PC-9 (cell line): ENCODE results near the gene COLEC11. TPM values are rescaled to one million over a fixed set of nuclear protein-coding genes. Genes with fewer than 3 reads are reported as not detected.
A peak's percentile ranks its signal among the peaks of the same experiment; 100 is the strongest.

Experiments used
- BruUV-seq: library from RNA; stranded (reverse); fragments of 400-500 nt; replicated peaks from 2 replicates; lab custom pipeline; 2021; lab: Mats Ljungman, UMichigan
- CTCF ChIA-PET: fragments of 300-600 bp; sonication (Branson Sonifier 250); formaldehyde crosslinking; loops from one replicate; lab custom pipeline; 2022; ENCODE audit warnings: antibody characterized with exemption; lab: Charles Lee
- POLR2A ChIA-PET: fragments of 300-600 bp; sonication (Branson Sonifier 250); formaldehyde crosslinking; loops from one replicate; lab custom pipeline; 2022; ENCODE audit warnings: antibody characterized with exemption; ENCODE audit not compliant: unreplicated experiment; lab: Charles Lee
- DNase-seq, 2 experiments: peaks; one replicate each; pipeline versions ENCODE4 v3.0.0 to v3.0.0-alpha.2; 2015 to 2022; ENCODE audit warnings: mixed read lengths in 1 of 2
- H2AFZ ChIP-seq: fragments of 200-600 bp; sonication (generic); 2 replicates; pipeline ENCODE4 v1.8.1; 2017; ENCODE audit warnings: antibody characterized with exemption
- H3F3A ChIP-seq: fragments of 200-600 bp; sonication (generic); 2 replicates; pipeline ENCODE4 v1.8.1; 2017; ENCODE audit warnings: antibody characterized with exemption, mild to moderate bottlenecking, low read depth; ENCODE audit not compliant: insufficient read depth
- H3K27ac ChIP-seq: fragments of 200-600 bp; sonication (generic); 2 replicates; pipeline ENCODE4 v1.6.1; 2016; ENCODE audit warnings: mixed run types
- H3K27me3 ChIP-seq: fragments of 200-600 bp; sonication (generic); 2 replicates; pipeline ENCODE4 v1.6.1; 2016; ENCODE audit warnings: low read depth, mixed run types; ENCODE audit not compliant: insufficient read depth
- H3K36me3 ChIP-seq: fragments of 200-600 bp; sonication (generic); 2 replicates; pipeline ENCODE4 v1.6.1; 2016; ENCODE audit warnings: low read depth, mixed run types
- H3K4me1 ChIP-seq: fragments of 200-600 bp; sonication (generic); replicated peaks from 2 replicates; pipeline ENCODE4 v1.6.1; 2016; ENCODE audit warnings: mixed run types; ENCODE audit not compliant: insufficient read depth
- H3K4me2 ChIP-seq: fragments of 200-600 bp; sonication (generic); 2 replicates; pipeline ENCODE4 v1.6.1; 2017; ENCODE audit warnings: mixed run types
- H3K4me3 ChIP-seq: fragments of 200-600 bp; sonication (generic); 2 replicates; pipeline ENCODE4 v1.6.1; 2016; ENCODE audit warnings: mixed run types
- H3K79me2 ChIP-seq: fragments of 200-600 bp; sonication (generic); 2 replicates; pipeline ENCODE4 v1.6.1; 2017; ENCODE audit warnings: low read depth, mixed run types
- H3K9me2 ChIP-seq: fragments of 200-600 bp; sonication (generic); 2 replicates; pipeline ENCODE4 v1.8.1; 2017; ENCODE audit warnings: mild to moderate bottlenecking; ENCODE audit not compliant: insufficient read depth
- H3K9me3 ChIP-seq: fragments of 200-600 bp; sonication (generic); 2 replicates; pipeline ENCODE4 v1.8.1; 2016; ENCODE audit warnings: low read depth; ENCODE audit not compliant: insufficient read depth
- H4K20me1 ChIP-seq: fragments of 200-600 bp; sonication (generic); 2 replicates; pipeline ENCODE4 v1.8.1; 2017; ENCODE audit not compliant: insufficient read depth
- EZH2 ChIP-seq: fragments of 200-600 bp; sonication (generic); IDR thresholded peaks from 2 replicates; pipeline ENCODE4 v1.8.0; 2017; ENCODE audit warnings: antibody characterized with exemption, low read depth
- intact Hi-C: fragments of 100-400 bp; cut with micrococcal nuclease; formaldehyde crosslinking; loops from one replicate; pipeline ENCODE4 v1.10.0; 2022; ENCODE audit not compliant: unreplicated experiment
- total RNA-seq: library from RNA; stranded (reverse); gene quantifications from 2 replicates; pipeline ENCODE4 v1.2.3, GENCODE V29; 2021
- TF ChIP-seq, protein P1 (sequence below): fragments of 200-600 bp; sonication (generic); conservative IDR thresholded peaks from 2 replicates; pipeline ENCODE4 v1.6.1; 2017; ENCODE audit warnings: mixed run types, antibody characterized with exemption, mild to moderate bottlenecking, moderate library complexity

Gene COLEC11
- total RNA-seq, 1 experiment from 2014 or later: 2.4 TPM

GRCh38 chr2:3689998-3690748 lies 95.3 kb downstream of the COLEC11 start:
- POLR2A ChIA-PET: no interaction called here
- TF ChIP-seq EZH2: no peak
- TF ChIP-seq, protein P1, sequence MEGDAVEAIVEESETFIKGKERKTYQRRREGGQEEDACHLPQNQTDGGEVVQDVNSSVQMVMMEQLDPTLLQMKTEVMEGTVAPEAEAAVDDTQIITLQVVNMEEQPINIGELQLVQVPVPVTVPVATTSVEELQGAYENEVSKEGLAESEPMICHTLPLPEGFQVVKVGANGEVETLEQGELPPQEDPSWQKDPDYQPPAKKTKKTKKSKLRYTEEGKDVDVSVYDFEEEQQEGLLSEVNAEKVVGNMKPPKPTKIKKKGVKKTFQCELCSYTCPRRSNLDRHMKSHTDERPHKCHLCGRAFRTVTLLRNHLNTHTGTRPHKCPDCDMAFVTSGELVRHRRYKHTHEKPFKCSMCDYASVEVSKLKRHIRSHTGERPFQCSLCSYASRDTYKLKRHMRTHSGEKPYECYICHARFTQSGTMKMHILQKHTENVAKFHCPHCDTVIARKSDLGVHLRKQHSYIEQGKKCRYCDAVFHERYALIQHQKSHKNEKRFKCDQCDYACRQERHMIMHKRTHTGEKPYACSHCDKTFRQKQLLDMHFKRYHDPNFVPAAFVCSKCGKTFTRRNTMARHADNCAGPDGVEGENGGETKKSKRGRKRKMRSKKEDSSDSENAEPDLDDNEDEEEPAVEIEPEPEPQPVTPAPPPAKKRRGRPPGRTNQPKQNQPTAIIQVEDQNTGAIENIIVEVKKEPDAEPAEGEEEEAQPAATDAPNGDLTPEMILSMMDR: no peak

DNA sequence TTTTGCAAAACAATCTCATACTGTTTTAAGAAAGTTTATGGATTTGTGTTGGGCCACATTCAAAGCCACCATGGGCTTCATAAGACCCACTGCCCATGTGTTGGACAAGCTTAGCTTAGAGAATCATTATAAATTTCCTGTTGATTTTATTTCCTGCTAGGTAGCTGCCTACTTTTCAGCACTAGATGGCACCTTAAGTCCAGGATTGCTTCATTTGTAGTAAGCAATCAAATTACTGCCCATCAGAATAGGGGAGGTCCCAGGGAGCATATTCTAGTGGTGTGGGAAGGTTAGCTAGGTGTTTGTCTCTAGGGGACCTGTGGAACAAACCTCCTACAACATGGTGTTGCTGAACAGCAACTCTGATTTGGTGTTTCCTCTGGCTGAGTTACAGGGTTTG lies 97.5 kb downstream of the COLEC11 start:
- Histone ChIP-seq H3F3A (no peaks in the 10 kb centered on the region), H3K4me1 (no peaks in the 10 kb centered on the region), H3K27ac (no peak overlapping the region), H3K9me3 (no peaks in the 10 kb centered on the region), H3K27me3 (peaks cover 48% of the 10 kb centered on the region), H2AFZ (no peak overlapping the region), H3K36me3 (no peaks in the 10 kb centered on the region), H3K9me2 (no peaks in the 10 kb centered on the region), H3K4me3 (no peak overlapping the region), H3K4me2 (no peak overlapping the region), H4K20me1 (no peaks in the 10 kb centered on the region; the same call in 1 of the 2 replicates), H3K79me2 (no peaks in the 10 kb centered on the region)
- TF ChIP-seq EZH2: no peak
- TF ChIP-seq, protein P1: peak; percentile 70
- CTCF ChIA-PET: no interaction called here
- no peak for DNase-seq
- POLR2A ChIA-PET: no interaction called here
- BruUV-seq: no TSS peak
- intact Hi-C loops: no loop called here

More at GRCh38 chr2:3689998-3690748, 95.3 kb downstream of the COLEC11 start:
- no peak overlapping the region for H2AFZ ChIP-seq
- no peak for DNase-seq
- H3K9me3 ChIP-seq: no peaks in the 10 kb centered on the region
- no peaks in the 10 kb centered on the region for H3F3A ChIP-seq
- H3K4me2 ChIP-seq: no peak overlapping the region
- no peaks in the 10 kb centered on the region for H3K36me3 ChIP-seq
- H3K9me2 ChIP-seq: no peaks in the 10 kb centered on the region
- H3K4me1 ChIP-seq: no peaks in the 10 kb centered on the region
- no peak overlapping the region for H3K4me3 ChIP-seq
- no peak overlapping the region for H3K27ac ChIP-seq
- CTCF ChIA-PET: no interaction called here
- H4K20me1 ChIP-seq: no peaks in the 10 kb centered on the region; the same call in 1 of the 2 replicates
- H3K79me2 ChIP-seq: no peaks in the 10 kb centered on the region
- intact Hi-C loops: no loop called here
- BruUV-seq: no TSS peak
- H3K27me3 ChIP-seq: peaks cover 36% of the 10 kb centered on the region

Other genes with a start within 250 kb of the COLEC11 start
- 40.4 and 40.6 TPM in 2 replicates for gene EIPR1, start 217.3 kb upstream of the COLEC11 start, total RNA-seq
- 69.3 and 77.6 TPM in 2 replicates for gene TRAPPC12, start 215.4 kb upstream of the COLEC11 start, total RNA-seq
- gene ADI1, start 75.6 kb upstream of the COLEC11 start, total RNA-seq: 54.5 and 72.2 TPM in 2 replicates
- 28.4 and 31.0 TPM in 2 replicates for gene RNASEH1, start 36.8 kb upstream of the COLEC11 start, total RNA-seq
- gene RPS7, start 19.9 kb upstream of the COLEC11 start, total RNA-seq: 1,333 and 1,707 TPM in 2 replicates
- gene ALLC, start 63.1 kb downstream of the COLEC11 start, total RNA-seq: not detected in 2 replicates
- gene DCDC2C, start 108.5 kb downstream of the COLEC11 start, total RNA-seq: not detected in 2 replicates